Motor neuron (in vitro differentiated cells): ENCODE results near the gene NELFE. TPM values are rescaled to one million over a fixed set of nuclear protein-coding genes. Genes with fewer than 3 reads are reported as not detected.
"Not testable (repeated sequence)": the region's sequence is repeated elsewhere in the genome, so short reads cannot be mapped to it uniquely, and the experiment has no call there.

Source experiments
- ATAC-seq, 8 experiments: fragments of 200-7000 bp; cut with Tn5 transposase; replicated peaks in 6 of 8; 2 replicates each; pipeline ENCODE4 v1.8.0; 2021; ENCODE audit warnings: mild to moderate bottlenecking in 8 of 8, moderate library complexity in 8 of 8
- H3K27ac ChIP-seq, 2 donors: fragments of 250-450 bp; sonication (Bioruptor Pico); 2 replicates each; pipeline ENCODE4 v1.9.0; 2021; ENCODE audit warnings: antibody characterized with exemption in 2 of 2, mild to moderate bottlenecking in 2 of 2, moderate library complexity in 1 of 2
- H3K4me1 ChIP-seq, 2 donors: fragments of 250-450 bp; sonication (Bioruptor Pico); replicated peaks in 1 of 2; 2 replicates each; pipeline ENCODE4 v1.6.1; 2021; ENCODE audit warnings: antibody characterized with exemption in 2 of 2, mild to moderate bottlenecking in 2 of 2, moderate library complexity in 1 of 2
- H3K4me3 ChIP-seq, 5 donors: fragments of 250-450 bp; sonication (Bioruptor Pico); 2 replicates each; pipeline ENCODE4 v1.9.0; 2021; ENCODE audit warnings: antibody characterized with exemption in 5 of 5, mild to moderate bottlenecking in 5 of 5, moderate library complexity in 4 of 5
- WGBS, 10 experiments: fragments of 450-650 bp; shearing (Covaris generic); methylation state at CpG; one replicate each; pipeline ENCODE4 v1.0.0; 2022; 5-methylcytosine and 5-hydroxymethylcytosine counted together
- in situ Hi-C, 9 experiments: fragments of 400-800 bp; cut with MboI; loops; one replicate each; pipeline ENCODE4 v1.15.0; 2021; ENCODE audit warnings: low sequenced_read_pairs in 9 of 9, low pct_unique_long_range_greater_than_20kb in 2 of 9; ENCODE audit not compliant: unreplicated experiment in 9 of 9
- total RNA-seq, 8 experiments: library from RNA; unstranded; fragments of 300-600 nt; gene quantifications; 2 replicates each; pipeline versions ENCODE4 v1.2.3 to v1.2.4, GENCODE V29; 2022

Gene NELFE
- total RNA-seq, 8 experiments from 2014 or later: 50.3 to 91.1 (median 72.3) TPM

DNA sequence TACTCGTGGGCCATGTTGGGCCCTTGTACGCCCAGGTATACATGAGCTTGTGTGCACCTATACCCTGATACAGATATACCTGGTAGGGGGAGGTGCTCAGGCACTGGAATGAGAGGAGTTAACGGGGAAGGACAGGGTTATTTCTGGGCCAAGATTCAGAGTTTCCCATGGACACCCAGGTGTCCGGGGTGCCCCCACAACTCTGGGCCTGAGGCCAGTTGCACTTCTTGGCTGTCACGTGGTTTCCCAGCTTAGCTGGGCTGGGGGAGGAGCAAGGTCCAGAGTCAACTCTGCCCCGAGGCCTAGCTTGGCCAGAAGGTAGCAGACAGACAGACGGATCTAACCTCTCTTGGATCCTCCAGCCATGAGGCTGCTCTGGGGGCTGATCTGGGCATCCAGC is 23.0 kb upstream of the NELFE start, which contains the start of gene C4A:
TSS of gene C4A (plus strand) at position 314 of the 400 bp plus-strand sequence. CDS start at position 365, 51 bp downstream.
- in situ Hi-C loops, H3K4me3 ChIP-seq, H3K27ac ChIP-seq, H3K4me1 ChIP-seq: not testable (repeated sequence)
- WGBS, 10 experiments: no CpG with 5 or more reads among the region's 7 CpGs
- peak in 5 of 8 experiments; percentile 35 to 81 (median 71) for ATAC-seq

DNA sequence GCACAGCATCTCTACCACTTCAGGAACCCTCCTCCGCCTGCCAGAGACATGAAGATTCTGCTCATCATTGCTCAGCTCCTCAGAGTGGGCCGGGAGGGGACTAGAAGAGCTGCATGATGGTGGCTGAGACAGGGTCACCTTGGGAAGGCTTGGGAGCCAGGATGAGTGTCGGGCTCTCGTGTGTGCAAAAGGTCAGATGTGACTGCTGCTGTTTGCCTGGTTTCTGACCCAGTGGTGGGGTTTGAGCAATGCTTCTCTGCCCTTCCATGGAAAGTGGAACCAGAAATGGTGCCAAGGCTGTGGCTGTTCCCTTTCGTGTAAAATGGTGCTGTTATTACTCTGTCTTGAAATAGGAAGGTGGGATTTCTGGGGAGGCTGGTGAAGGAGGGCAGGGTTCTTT is 22.2 kb upstream of the NELFE start:
- no CpG with 5 or more reads among the region's 5 CpGs for WGBS, 10 experiments
- H3K27ac ChIP-seq, ATAC-seq, in situ Hi-C loops, H3K4me3 ChIP-seq, H3K4me1 ChIP-seq: not testable (repeated sequence)

GRCh38 chr6:31980195-31980876 is 21.6 kb upstream of the NELFE start:
- H3K4me3 ChIP-seq, ATAC-seq, H3K4me1 ChIP-seq, H3K27ac ChIP-seq, in situ Hi-C loops: not testable (repeated sequence)
- WGBS, 10 experiments: 60 to 100% (median 82%) methylated on average over 1 to 2 of the region's 13 CpGs; no CpG with 5 or more reads in 5 of the 10 experiments

GRCh38 chr6:31979238-31979898 is 20.6 kb upstream of the NELFE start:
- H3K4me3 ChIP-seq: no peak overlapping the region
- no peak overlapping the region for H3K27ac ChIP-seq
- ATAC-seq: no peak
- whole genome bisulfite sequencing, 10 experiments: 100% methylated on average over 1 of the region's 3 CpGs; no CpG with 5 or more reads in 8 of the 10 experiments
- in situ Hi-C loops: no loop called here
- H3K4me1 ChIP-seq: no peaks in the 10 kb centered on the region

GRCh38 chr6:31978831-31979230 is 20.1 kb upstream of the NELFE start:
- no peak overlapping the region for H3K27ac ChIP-seq
- WGBS, 10 experiments: 48 to 100% (median 85%) methylated on average over 2 to 5 of the region's 5 CpGs; no CpG with 5 or more reads in 3 of the 10 experiments
- in situ Hi-C loops: no loop called here

DNA sequence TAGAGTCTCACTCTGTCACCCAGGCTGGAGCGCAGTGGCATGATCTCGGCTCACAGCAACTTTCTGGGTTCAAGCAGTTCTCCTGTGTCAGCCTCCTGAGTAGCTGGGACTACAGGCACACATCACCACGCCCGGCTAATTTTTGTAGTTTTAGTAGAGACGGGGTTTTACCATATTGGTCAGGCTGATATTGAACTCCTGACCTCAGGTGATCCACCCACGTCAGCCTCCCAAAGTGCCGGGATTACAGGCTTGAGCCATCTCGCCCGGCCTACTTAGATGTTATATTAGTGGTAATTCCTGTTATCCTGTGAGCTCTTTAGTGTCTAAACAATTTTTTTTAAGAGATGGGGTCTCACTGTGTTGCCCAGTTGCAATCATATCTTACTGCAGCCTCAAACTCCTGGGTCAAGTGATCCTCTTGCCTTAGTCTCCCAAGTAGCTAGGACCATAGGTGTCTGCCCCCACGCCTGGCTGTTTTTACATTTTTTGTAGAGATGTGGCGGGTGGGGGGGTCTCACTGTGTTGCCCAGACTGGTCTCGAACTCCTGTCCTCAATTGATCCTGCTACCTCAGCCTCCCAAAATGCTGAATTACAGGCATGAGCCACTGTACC is 19.2 kb upstream of the NELFE start:
- ATAC-seq: no peak
- Histone ChIP-seq H3K27ac (no peak overlapping the region), H3K4me3 (no peak overlapping the region), H3K4me1 (peaks cover 6 to 7% of the 10 kb centered on the region in 2 donors)
- WGBS, 10 experiments: 62 to 100% (median 92%) methylated on average over 1 to 11 of the region's 12 CpGs
- in situ Hi-C loops: no loop called here

More at GRCh38 chr6:31978831-31979230, 20.1 kb upstream of the NELFE start:
- no peak for ATAC-seq
- Histone ChIP-seq H3K4me3 (no peak overlapping the region), H3K4me1 (no peaks in the 10 kb centered on the region)

- WGBS, 10 experiments: no CpG with 5 or more reads among the region's 30 CpGs
- H3K27ac ChIP-seq, H3K4me3 ChIP-seq, in situ Hi-C loops, ATAC-seq: not testable (repeated sequence)
- H3K4me1 ChIP-seq: peaks cover 9 to 11% of the 10 kb centered on the region in 2 donors
Observed at GRCh38 chr6:31976065-31976464, 17.3 kb upstream of the NELFE start.

DNA sequence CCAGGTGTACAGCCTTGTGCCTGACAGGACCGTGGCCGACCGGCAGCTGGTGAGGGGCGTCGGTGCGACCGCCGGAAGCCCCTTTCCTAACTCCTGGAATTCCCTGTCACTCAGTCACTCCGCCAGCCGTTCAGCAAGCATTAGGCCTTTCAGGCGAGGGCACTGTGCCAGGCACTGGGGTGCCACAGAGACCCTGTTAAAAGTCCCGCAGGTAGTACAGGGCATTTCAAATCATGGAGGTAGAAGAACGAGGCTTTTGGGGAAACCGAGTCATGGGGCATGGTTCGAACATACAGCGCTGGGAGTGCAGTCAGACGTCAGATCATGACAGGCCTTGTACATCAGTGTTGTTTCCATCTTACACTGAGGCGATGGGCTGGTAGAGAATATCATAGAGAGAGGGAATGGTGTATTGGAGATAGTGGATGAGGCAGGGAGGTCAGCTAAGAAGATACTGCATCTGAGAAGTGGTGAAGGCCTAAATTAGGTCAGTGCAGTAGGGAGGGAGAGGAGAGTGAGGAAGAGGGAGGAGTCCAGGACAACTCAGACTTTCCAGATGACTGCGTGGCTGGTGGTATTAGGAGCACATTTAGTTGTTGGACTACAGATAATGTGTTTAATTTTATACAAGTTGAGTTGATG is 14.1 kb upstream of the NELFE start:
- ATAC-seq: peak in 2 of 8 experiments; percentile 3
- Histone ChIP-seq H3K27ac (peak overlapping the region; percentile 96 to 97), H3K4me3 (peak overlapping the region; percentile 56 to 85 (median 66)), H3K4me1 (peaks cover 19 to 24% of the 10 kb centered on the region in 2 donors)
- 0 to 57% (median 8%) methylated on average over 1 to 17 of the region's 19 CpGs; no CpG with 5 or more reads in 2 of the 10 experiments for WGBS, 10 experiments
- in situ Hi-C loops: loop anchor here in 1 of 9 experiments (25.0 kb wide), 1 partner anchor 286 kb away; the partner anchor contains the start of gene LY6G5C

- 0 to 4% (median 0%) methylated on average over 1 to 20 of the region's 62 CpGs; no CpG with 5 or more reads in 3 of the 10 experiments for WGBS, 10 experiments
- peak; percentile 84 to 93 (median 91) for ATAC-seq
- Histone ChIP-seq H3K4me3 (peak within 1 kb of the TSS; percentile 56 to 85 (median 66)), H3K4me1 (peaks cover 19 to 24% of the 10 kb centered on the region in 2 donors), H3K27ac (peak within 1 kb of the TSS; percentile 96 to 97)
- in situ Hi-C loops: loop anchor here in 1 of 9 experiments (25.0 kb wide), 1 partner anchor 285 kb away; the partner anchor contains the start of gene LY6G5C
Observed at GRCh38 chr6:31971993-31972708, 13.4 kb upstream of the NELFE start, which contains the start of gene DXO. DXO (minus strand) TSS chr6:31972138; CDS start chr6:31971675, 463 bp downstream.

GRCh38 chr6:31971279-31971992 is 12.7 kb upstream of the NELFE start:
- H3K4me3 ChIP-seq: peak overlapping the region; percentile 56 to 85 (median 66)
- peaks cover 19 to 24% of the 10 kb centered on the region in 2 donors for H3K4me1 ChIP-seq
- in situ Hi-C loops: loop anchor here in 1 of 9 experiments (25.0 kb wide), 1 partner anchor 284 kb away; the partner anchor contains the start of gene LY6G5C
- WGBS, 10 experiments: 0 to 84% (median 24%) methylated on average over 2 to 16 of the region's 29 CpGs
- peak in 1 of 8 experiments; percentile 0 for ATAC-seq
- peak overlapping the region; percentile 96 to 97 for H3K27ac ChIP-seq

- in situ Hi-C loops: loop anchor here in 1 of 9 experiments (25.0 kb wide), 1 partner anchor 283 kb away; the partner anchor contains the start of gene LY6G5C
- no peak for ATAC-seq
- Histone ChIP-seq H3K4me1 (peaks cover 19 to 24% of the 10 kb centered on the region in 2 donors), H3K4me3 (peak overlapping the region; percentile 56 to 85 (median 66)), H3K27ac (peak overlapping the region; percentile 96 to 97)
- whole genome bisulfite sequencing, 10 experiments: 70 to 100% (median 93%) methylated on average over 1 to 3 of the region's 18 CpGs; no CpG with 5 or more reads in 5 of the 10 experiments
Observed at GRCh38 chr6:31970604-31971271, 12.0 kb upstream of the NELFE start.
